Loucy (cell line): ENCODE results near the gene PCYT2.

ENCODE experiments used
- H2AFZ ChIP-seq: fragments of 200-600 bp; sonication (generic); 2 replicates; pipeline ENCODE4 v1.6.0; 2016; ENCODE audit warnings: antibody characterized with exemption, mild to moderate bottlenecking, low read length, moderate library complexity
- H3F3A ChIP-seq: fragments of 200-600 bp; 2 replicates; pipeline ENCODE4 v1.6.0; 2016; ENCODE audit warnings: antibody characterized with exemption, low read depth, mild to moderate bottlenecking
- H3K27me3 ChIP-seq: fragments of 200-600 bp; sonication (generic); 2 replicates; pipeline ENCODE4 v1.6.1; 2014; ENCODE audit warnings: low read length, mild to moderate bottlenecking; ENCODE audit not compliant: insufficient read depth, poor library complexity, severe bottlenecking
- H3K36me3 ChIP-seq: fragments of 200-600 bp; sonication (generic); 2 replicates; pipeline ENCODE4 v1.6.1; 2016; ENCODE audit warnings: low read length; ENCODE audit not compliant: insufficient read depth
- H3K4me1 ChIP-seq: fragments of 200-600 bp; sonication (generic); 2 replicates; pipeline ENCODE4 v1.5.1; 2014; ENCODE audit warnings: low read length, mild to moderate bottlenecking; ENCODE audit not compliant: insufficient read depth, poor library complexity, severe bottlenecking
- H3K4me2 ChIP-seq: fragments of 200-600 bp; sonication (generic); 2 replicates; pipeline ENCODE4 v1.6.0; 2014; ENCODE audit warnings: antibody characterized with exemption, low read length, low read depth, mild to moderate bottlenecking; ENCODE audit not compliant: poor library complexity, severe bottlenecking
- H3K4me3 ChIP-seq: fragments of 200-600 bp; sonication (generic); 2 replicates; pipeline ENCODE4 v1.5.1; 2014; ENCODE audit warnings: low read length, mild to moderate bottlenecking, mixed read lengths; ENCODE audit not compliant: poor library complexity, severe bottlenecking
- H3K79me2 ChIP-seq: fragments of 200-600 bp; sonication (generic); 2 replicates; pipeline ENCODE4 v1.6.1; 2014; ENCODE audit warnings: low read length; ENCODE audit not compliant: insufficient read depth
- H3K9ac ChIP-seq: fragments of 200-600 bp; sonication (generic); 2 replicates; pipeline ENCODE4 v1.6.0; 2014; ENCODE audit warnings: mild to moderate bottlenecking, low read depth, low read length, moderate library complexity; ENCODE audit not compliant: poor library complexity, severe bottlenecking
- H3K9me2 ChIP-seq: fragments of 200-600 bp; sonication (generic); replicated peaks from 2 replicates; pipeline ENCODE4 v1.6.1; 2016; ENCODE audit warnings: low read depth, low read length, mixed read lengths
- H3K9me3 ChIP-seq: fragments of 200-600 bp; sonication (generic); 2 replicates; pipeline ENCODE4 v1.6.1; 2014; ENCODE audit warnings: mild to moderate bottlenecking, antibody characterized with exemption, low read length, low read depth; ENCODE audit not compliant: insufficient read depth
- H4K20me1 ChIP-seq: fragments of 200-600 bp; sonication (generic); 2 replicates; pipeline ENCODE4 v1.6.0; 2014; ENCODE audit warnings: antibody characterized with exemption, low read length, mild to moderate bottlenecking; ENCODE audit not compliant: insufficient read depth, poor library complexity, severe bottlenecking
- CTCF ChIP-seq: fragments of 200-600 bp; sonication (generic); conservative IDR thresholded peaks from 2 replicates; pipeline ENCODE4 v1.5.1; 2014; ENCODE audit warnings: mild to moderate bottlenecking, antibody characterized with exemption, low read length
- EZH2phosphoT487 ChIP-seq: fragments of 200-600 bp; IDR thresholded peaks from 2 replicates; pipeline ENCODE4 v1.6.1; 2018; ENCODE audit warnings: antibody characterized with exemption, mild to moderate bottlenecking, moderate library complexity, borderline replicate concordance

The PCYT2 gene

GRCh38 chr17:81923302-81924260 lies 12.4 kb upstream of the PCYT2 start:
- Histone ChIP-seq H3K9ac (peak overlapping the region; percentile 3), H3F3A (no peaks in the 10 kb centered on the region), H3K4me3 (no peak overlapping the region), H3K9me3 (no peaks in the 10 kb centered on the region), H2AFZ (no peak overlapping the region), H3K4me2 (peak overlapping the region; percentile 50), H3K4me1 (peaks cover 22% of the 10 kb centered on the region), H3K36me3 (0 out of 2 replicates have a peak, but pooled peaks cover 4% of the 10 kb centered on the region), H3K79me2 (peaks cover 48% of the 10 kb centered on the region), H3K27me3 (no peaks in the 10 kb centered on the region), H3K9me2 (no peaks in the 10 kb centered on the region), H4K20me1 (peaks cover 14% of the 10 kb centered on the region)
- TF ChIP-seq CTCF (no peak), EZH2phosphoT487 (no peak)

- Histone ChIP-seq H3F3A (no peaks in the 10 kb centered on the region), H3K4me1 (peaks cover 22% of the 10 kb centered on the region), H3K4me2 (no peak overlapping the region), H3K4me3 (no peak overlapping the region), H3K9ac (no peak overlapping the region), H3K9me3 (no peaks in the 10 kb centered on the region), H3K27me3 (no peaks in the 10 kb centered on the region), H3K9me2 (no peaks in the 10 kb centered on the region), H2AFZ (no peak overlapping the region), H3K36me3 (0 out of 2 replicates have a peak, but pooled peaks cover 4% of the 10 kb centered on the region), H4K20me1 (peaks cover 17% of the 10 kb centered on the region), H3K79me2 (peaks cover 49% of the 10 kb centered on the region)
- TF ChIP-seq EZH2phosphoT487 = no peak
- no peak for TF ChIP-seq CTCF
These were observed 11.5 kb upstream of the PCYT2 start for GRCh38 chr17:81922566-81923301.

GRCh38 chr17:81921996-81922565 lies 10.9 kb upstream of the PCYT2 start:
- Histone ChIP-seq H3K36me3 (0 out of 2 replicates have a peak, but pooled peaks cover 4% of the 10 kb centered on the region), H3K9me3 (no peaks in the 10 kb centered on the region), H3K4me1 (peaks cover 24% of the 10 kb centered on the region), H3K27me3 (no peaks in the 10 kb centered on the region), H3K79me2 (peaks cover 55% of the 10 kb centered on the region), H3F3A (no peaks in the 10 kb centered on the region), H2AFZ (no peak overlapping the region), H4K20me1 (peaks cover 19% of the 10 kb centered on the region), H3K4me3 (no peak overlapping the region), H3K4me2 (no peak overlapping the region), H3K9ac (no peak overlapping the region), H3K9me2 (no peaks in the 10 kb centered on the region)
- TF ChIP-seq CTCF (no peak), EZH2phosphoT487 (no peak)
